ENCODE data around the gene KCTD20.

The KCTD20 gene

DNA sequence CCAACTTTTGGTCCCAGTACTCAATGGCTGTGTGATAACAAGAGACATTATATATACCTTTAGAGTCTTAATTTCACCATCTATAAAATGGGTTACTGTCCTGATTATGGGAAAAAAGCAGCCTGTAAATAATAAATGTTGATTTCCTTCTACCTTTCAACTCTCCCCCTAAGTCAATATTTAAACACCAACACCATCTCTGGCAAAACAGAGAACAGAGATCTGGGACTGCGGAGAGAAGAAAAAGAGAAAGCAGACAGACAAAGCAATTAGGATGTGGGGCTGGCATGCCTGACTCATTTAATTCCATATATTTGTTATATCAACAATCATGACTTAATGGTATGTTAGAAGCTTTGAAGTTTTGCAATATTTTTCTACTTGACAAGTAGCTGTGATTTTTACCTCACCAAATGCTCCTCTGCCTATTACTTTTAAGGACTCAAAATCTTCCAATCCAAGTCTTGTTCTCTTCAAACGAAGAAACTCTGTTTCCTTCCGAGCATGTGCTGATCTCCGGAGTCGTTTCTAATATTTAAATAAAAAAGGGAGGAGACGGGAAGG, 81.2 kb downstream of the KCTD20 start:
- Mint-ChIP-seq H3K27me3 (no peaks in the 10 kb centered on the region), H3K27ac (no peak overlapping the region)

DNA sequence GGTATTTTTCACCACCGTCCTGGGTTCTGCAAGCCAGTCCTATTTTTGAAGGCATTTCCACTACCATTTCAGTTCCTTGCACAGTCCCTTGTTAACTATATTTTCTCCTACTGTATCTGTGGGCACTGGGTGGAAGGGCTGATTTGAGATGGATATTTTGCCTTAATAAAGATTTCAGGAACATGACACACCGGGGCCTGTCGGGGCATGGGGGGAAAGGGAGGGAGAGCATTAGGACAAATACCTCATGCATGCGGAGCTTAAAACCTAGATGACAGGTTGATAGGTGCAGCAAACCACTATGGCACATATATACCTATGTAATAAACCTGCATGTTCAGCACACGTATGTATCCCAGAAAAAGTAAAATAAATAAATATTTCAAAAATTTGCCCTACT, 82.1 kb downstream of the KCTD20 start:
- no peaks in the 10 kb centered on the region for H3K27me3 Mint-ChIP-seq
- no peak overlapping the region for H3K27ac Mint-ChIP-seq
- H3K4me3 Mint-ChIP-seq, result no peak overlapping the region
- H3K36me3 Mint-ChIP-seq (ENCODE audit: low read depth), result peaks cover 70% of the 10 kb centered on the region
- no peaks in the 10 kb centered on the region for H3K9me3 Mint-ChIP-seq
- peaks cover 31% of the 10 kb centered on the region for H3K4me1 Mint-ChIP-seq (ENCODE audit: low read depth)

More for the DNA sequence above, 81.2 kb downstream of the KCTD20 start:
- Mint-ChIP-seq H3K4me3 (no peak overlapping the region), H3K9me3 (no peaks in the 10 kb centered on the region), H3K4me1 (ENCODE audit: low read depth) (peaks cover 33% of the 10 kb centered on the region), H3K36me3 (ENCODE audit: low read depth) (peaks cover 68% of the 10 kb centered on the region)

DNA sequence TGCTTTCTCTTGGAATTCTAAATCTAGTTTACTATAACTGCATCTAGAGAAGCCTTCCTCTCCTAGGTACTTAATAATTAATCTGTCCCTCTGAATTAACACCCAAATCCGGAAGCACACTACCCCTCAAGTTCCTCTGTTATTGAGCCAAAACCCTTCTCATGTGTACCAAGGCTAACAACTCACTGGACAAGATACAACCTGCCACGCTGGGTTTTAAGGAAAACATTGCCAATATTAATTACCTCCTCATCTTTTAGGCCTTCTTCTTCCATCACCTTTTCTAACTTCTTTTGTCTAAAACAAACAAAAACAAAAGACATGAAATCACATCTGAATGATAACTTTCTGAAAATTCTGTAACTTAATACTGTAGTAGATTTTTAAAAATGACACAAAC, 82.5 kb downstream of the KCTD20 start:
- peaks cover 66% of the 10 kb centered on the region for H3K36me3 Mint-ChIP-seq (ENCODE audit: low read depth)
- no peak overlapping the region for H3K4me3 Mint-ChIP-seq
- no peaks in the 10 kb centered on the region for H3K9me3 Mint-ChIP-seq
- peaks cover 26% of the 10 kb centered on the region for H3K4me1 Mint-ChIP-seq (ENCODE audit: low read depth)
- no peaks in the 10 kb centered on the region for H3K27me3 Mint-ChIP-seq
- no peak overlapping the region for H3K27ac Mint-ChIP-seq

DNA sequence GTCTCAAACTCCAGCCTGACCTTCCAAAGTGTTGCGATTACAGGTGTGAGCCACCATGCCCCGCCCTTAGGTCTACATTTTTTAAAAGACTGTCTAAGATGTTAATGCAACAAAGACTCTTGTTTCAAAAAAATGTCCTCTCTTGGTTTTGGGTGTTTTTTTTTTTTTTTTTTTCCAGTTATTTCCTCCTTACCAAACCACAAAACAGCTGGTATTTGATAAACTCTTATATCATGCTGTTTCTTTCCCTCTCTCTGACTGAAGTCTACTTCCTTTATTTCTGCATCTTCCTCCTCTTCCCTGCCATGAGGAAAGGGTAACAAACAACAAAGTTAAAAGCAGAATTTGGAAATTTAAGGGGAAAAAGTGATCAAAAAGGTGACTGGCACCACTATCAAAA, 83.3 kb downstream of the KCTD20 start:
- Mint-ChIP-seq H3K27me3 (no peaks in the 10 kb centered on the region), H3K4me3 (no peak overlapping the region), H3K9me3 (no peaks in the 10 kb centered on the region), H3K27ac (peak overlapping the region; percentile 11), H3K36me3 (ENCODE audit: low read depth) (peaks cover 65% of the 10 kb centered on the region), H3K4me1 (ENCODE audit: low read depth) (peaks cover 30% of the 10 kb centered on the region)

DNA sequence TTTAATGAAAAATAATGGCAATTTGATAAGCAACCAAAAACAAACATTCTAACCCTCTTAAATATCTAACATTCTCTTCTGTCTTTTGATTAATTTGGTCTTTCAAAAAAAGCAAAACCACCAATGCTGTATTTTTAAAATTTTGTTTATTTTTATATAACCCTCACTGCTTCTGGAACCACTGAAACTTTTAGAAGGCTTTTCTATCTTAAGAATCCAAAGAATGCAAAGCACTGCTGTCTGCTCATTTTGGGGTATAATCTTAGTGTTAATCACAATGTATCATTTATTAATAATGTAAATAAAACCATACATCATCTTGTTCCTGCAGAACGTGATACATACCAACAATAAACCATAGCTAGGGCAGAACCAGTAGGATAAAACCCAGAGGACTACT, 90.5 kb downstream of the KCTD20 start:
- H3K27me3 Mint-ChIP-seq, result no peaks in the 10 kb centered on the region
- no peaks in the 10 kb centered on the region for H3K9me3 Mint-ChIP-seq
- H3K4me1 Mint-ChIP-seq (ENCODE audit: low read depth), result peaks cover 69% of the 10 kb centered on the region
- H3K4me3 Mint-ChIP-seq, result no peak overlapping the region
- no peak overlapping the region for H3K27ac Mint-ChIP-seq
- H3K36me3 Mint-ChIP-seq (ENCODE audit: low read depth), result peaks cover 73% of the 10 kb centered on the region

DNA sequence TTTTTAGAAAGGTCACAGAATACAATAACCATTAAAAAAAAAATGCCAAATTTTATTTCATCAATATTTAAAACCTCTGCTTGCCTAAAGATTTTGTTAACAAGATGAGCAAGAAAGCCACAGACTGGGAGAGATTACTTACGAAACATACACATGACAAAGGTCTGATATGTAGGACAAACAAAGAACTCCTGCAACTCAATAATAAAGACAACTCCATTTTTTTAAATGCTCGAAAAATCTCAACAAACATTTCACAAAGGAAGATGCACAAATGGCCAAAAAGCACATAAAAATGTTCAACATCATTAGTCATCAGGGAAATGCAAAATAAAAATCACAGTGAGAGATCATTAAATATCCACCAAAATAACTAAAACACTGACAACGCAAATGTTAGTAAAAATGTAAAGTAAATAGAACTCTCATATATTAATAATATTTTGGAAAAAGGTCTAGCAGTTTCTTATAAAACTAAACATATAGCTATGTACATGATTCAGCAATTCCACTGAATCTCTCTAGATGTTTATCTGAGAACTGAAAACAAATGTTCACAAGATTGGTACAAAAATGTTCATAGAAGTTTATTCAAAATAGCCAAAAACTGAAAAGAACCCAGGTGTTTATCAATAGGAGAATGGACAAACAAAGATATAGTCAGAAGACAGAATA, 94.2 kb downstream of the KCTD20 start:
- Mint-ChIP-seq H3K27me3 (no peaks in the 10 kb centered on the region), H3K4me3 (no peak overlapping the region), H3K4me1 (ENCODE audit: low read depth) (peaks cover 72% of the 10 kb centered on the region), H3K36me3 (ENCODE audit: low read depth) (peaks cover 78% of the 10 kb centered on the region), H3K9me3 (no peaks in the 10 kb centered on the region), H3K27ac (peak overlapping the region; percentile 45)

DNA sequence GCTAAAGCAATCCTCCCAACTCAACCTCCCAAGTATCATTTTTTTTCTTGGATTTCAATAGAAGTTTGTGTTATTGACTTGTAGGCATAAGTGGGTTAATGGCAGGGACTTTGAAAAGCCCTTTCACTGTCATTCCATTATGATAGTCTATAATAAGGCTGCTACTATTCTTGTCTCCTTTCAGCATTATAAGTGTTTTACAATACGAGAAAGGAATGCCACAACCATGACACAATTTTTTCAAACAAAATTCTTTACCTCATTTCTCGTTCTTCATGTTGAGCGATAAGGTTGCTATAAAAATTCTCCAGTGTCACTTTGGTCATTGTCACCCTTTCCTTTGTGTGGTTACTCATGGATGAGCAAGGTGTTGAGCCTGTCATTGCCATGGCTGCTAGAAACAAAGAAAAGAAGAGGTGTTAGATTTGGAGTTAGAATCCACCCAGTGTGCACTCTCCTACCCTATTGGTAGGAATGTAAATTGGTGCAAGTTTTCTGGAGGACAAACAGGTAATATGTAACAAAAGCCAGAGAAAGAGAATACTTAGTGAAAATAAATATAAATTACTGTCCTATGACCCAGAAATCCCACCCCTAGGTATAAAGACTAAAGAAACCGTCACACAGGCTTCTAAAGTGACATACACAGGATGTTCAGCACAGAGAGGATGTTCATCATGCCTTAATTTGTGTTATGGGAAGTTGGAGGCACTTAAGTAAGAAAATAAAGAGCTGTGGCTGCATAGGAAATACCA, 97.2 kb downstream of the KCTD20 start:
- peak overlapping the region; percentile 42 for H3K4me3 Mint-ChIP-seq
- no peaks in the 10 kb centered on the region for H3K27me3 Mint-ChIP-seq
- peaks cover 79% of the 10 kb centered on the region for H3K4me1 Mint-ChIP-seq (ENCODE audit: low read depth)
- H3K9me3 Mint-ChIP-seq, result no peaks in the 10 kb centered on the region
- H3K36me3 Mint-ChIP-seq (ENCODE audit: low read depth), result peaks cover 69% of the 10 kb centered on the region
- peak overlapping the region; percentile 91 for H3K27ac Mint-ChIP-seq

All from stimulated activated naive CD8-positive, alpha-beta T cell treated with anti-CD3 and anti-CD28 coated beads, Interleukin-15, Interleukin-2, amounts not matched to agents 100 ng/mL and 50 ng/mL, for 24 hours (primary cell).